GM12878 (cell line): ENCODE measurements around the gene AMER2. TPM values are rescaled to one million over a fixed set of nuclear protein-coding genes. Genes with fewer than 3 reads are reported as not detected.

Experiments used
- BHLHE40 ChIP-seq, 2 experiments: fragments of 450-650 bp in 1 of 2; IDR thresholded peaks; 2 replicates each; pipeline ENCODE4 v1.6.1; 2011 to 2017; ENCODE audit warnings: low read depth in 2 of 2, borderline replicate concordance in 1 of 2, improper control_type of control experiment in 1 of 2, low read length in 1 of 2, mild to moderate bottlenecking in 1 of 2
- BRCA1 ChIP-seq: IDR thresholded peaks from 2 replicates; pipeline ENCODE4 v1.6.1; 2011; ENCODE audit warnings: low read depth, low read length, improper control_type of control experiment
- CREB1 ChIP-seq: IDR thresholded peaks from 2 replicates; pipeline ENCODE4 v1.6.1; 2012; ENCODE audit warnings: low read depth, mild to moderate bottlenecking, inconsistent platforms
- EP300 ChIP-seq, 2 experiments: fragments of 150-350 bp in 1 of 2; IDR thresholded peaks; 2 replicates each; pipeline ENCODE4 v1.6.1; 2011 to 2012; ENCODE audit warnings: low read depth in 2 of 2, low read length in 2 of 2, borderline replicate concordance in 1 of 2, improper control_type of control experiment in 1 of 2, inconsistent platforms in 1 of 2; ENCODE audit not compliant: control insufficient read depth in 1 of 2
- FOXM1 ChIP-seq: IDR thresholded peaks from 2 replicates; pipeline ENCODE4 v1.6.1; 2012; ENCODE audit warnings: low read depth, mild to moderate bottlenecking, inconsistent platforms, low read length, moderate library complexity
- GABPA ChIP-seq: IDR thresholded peaks from 2 replicates; pipeline ENCODE4 v1.6.1; 2014; ENCODE audit warnings: antibody characterized with exemption, low read depth, mild to moderate bottlenecking, inconsistent platforms
- IKZF2 ChIP-seq, 2 experiments: fragments of 450-650 bp; IDR thresholded peaks; 2 replicates each; pipeline ENCODE4 v1.6.1; 2017; ENCODE audit warnings: mild to moderate bottlenecking in 2 of 2, moderate library complexity in 2 of 2
- KDM1A ChIP-seq: fragments of 200-600 bp; sonication (generic); IDR thresholded peaks from 2 replicates; pipeline ENCODE4 v1.6.1; 2016; ENCODE audit warnings: borderline replicate concordance
- MXI1 ChIP-seq: fragments of 150-350 bp; IDR thresholded peaks from 2 replicates; pipeline ENCODE4 v1.6.1; 2011; ENCODE audit warnings: low read depth, mild to moderate bottlenecking, inconsistent platforms, low read length, improper control_type of control experiment
- NBN ChIP-seq: fragments of 450-650 bp; IDR thresholded peaks from 2 replicates; pipeline ENCODE4 v1.6.1; 2016
- NR2F1 ChIP-seq: fragments of 450-650 bp; conservative IDR thresholded peaks from 2 replicates; pipeline ENCODE4 v1.6.1; 2017; ENCODE audit warnings: mild to moderate bottlenecking
- RCOR1 ChIP-seq: conservative IDR thresholded peaks from 2 replicates; pipeline ENCODE4 v1.6.1; 2012; ENCODE audit warnings: low read depth, low read length, improper control_type of control experiment
- ZNF274 ChIP-seq: IDR thresholded peaks from one replicate; pipeline ENCODE4 v1.8.0; 2011; ENCODE audit not compliant: insufficient read length, insufficient read depth
- ZNF622 ChIP-seq: fragments of 450-650 bp; IDR thresholded peaks from 2 replicates; pipeline ENCODE4 v1.6.1; 2017; ENCODE audit warnings: mild to moderate bottlenecking, inconsistent platforms
- polyA plus RNA-seq, 11 experiments: library from polyadenylated mRNA; depleted of rRNA in 4 of 11; unstranded in 6 of 11; stranded (reverse) in 5 of 11; fragments of >200 nt; fragmentation: Nextera tagmentation in 4 of 11; fragmentation: Illumina TruSeq in 1 of 11; extraction: Ambion mirVana in 4 of 11; extraction: Trizol in 1 of 11; gene quantifications; 1 replicate in 1 of 11; 2 replicates in 10 of 11; pipeline versions ENCODE4 v1.2.1 to v1.2.3, GENCODE V29; 2011 to 2016; ENCODE audit warnings: inconsistent platforms in 2 of 11, missing spikeins in 2 of 11, low read depth in 1 of 11
- total RNA-seq, 4 experiments: library from RNA; depleted of rRNA in 3 of 4; stranded (reverse); fragments of >200 nt in 3 of 4; fragmentation: Illumina TruSeq in 1 of 4; extraction: Trizol in 1 of 4; gene quantifications; 2 replicates each; pipeline versions ENCODE4 v1.2.1 to v1.2.3, GENCODE V29; 2013 to 2021
- TF ChIP-seq, protein P1 (sequence below): IDR thresholded peaks from 2 replicates; pipeline ENCODE4 v1.6.1; 2012; ENCODE audit warnings: improper control_type of control experiment, low read depth, low read length; ENCODE audit not compliant: insufficient replicate concordance
- TF ChIP-seq, protein P2 (sequence below): fragments of 450-650 bp; IDR thresholded peaks from 2 replicates; pipeline ENCODE4 v1.6.1; 2016; ENCODE audit warnings: mild to moderate bottlenecking
- TF ChIP-seq, protein P3 (sequence below): fragments of 450-650 bp; IDR thresholded peaks from 2 replicates; pipeline ENCODE4 v1.6.1; 2017; ENCODE audit warnings: borderline replicate concordance
- TF ChIP-seq, protein P4 (sequence below): IDR thresholded peaks from 2 replicates; pipeline ENCODE4 v1.6.1; 2011; ENCODE audit warnings: borderline replicate concordance, low read depth, mild to moderate bottlenecking, moderate library complexity, mixed read lengths, low read length; ENCODE audit not compliant: insufficient read depth; ENCODE audit errors: extremely low read length

Gene AMER2
- total and polyA plus RNA-seq, 10 of the 15 experiments (the other 5 are each of a cell fraction or from before 2014, with no cell fraction given): 0.01 to 0.34 (median 0.21) TPM

- TF ChIP-seq, protein P1, sequence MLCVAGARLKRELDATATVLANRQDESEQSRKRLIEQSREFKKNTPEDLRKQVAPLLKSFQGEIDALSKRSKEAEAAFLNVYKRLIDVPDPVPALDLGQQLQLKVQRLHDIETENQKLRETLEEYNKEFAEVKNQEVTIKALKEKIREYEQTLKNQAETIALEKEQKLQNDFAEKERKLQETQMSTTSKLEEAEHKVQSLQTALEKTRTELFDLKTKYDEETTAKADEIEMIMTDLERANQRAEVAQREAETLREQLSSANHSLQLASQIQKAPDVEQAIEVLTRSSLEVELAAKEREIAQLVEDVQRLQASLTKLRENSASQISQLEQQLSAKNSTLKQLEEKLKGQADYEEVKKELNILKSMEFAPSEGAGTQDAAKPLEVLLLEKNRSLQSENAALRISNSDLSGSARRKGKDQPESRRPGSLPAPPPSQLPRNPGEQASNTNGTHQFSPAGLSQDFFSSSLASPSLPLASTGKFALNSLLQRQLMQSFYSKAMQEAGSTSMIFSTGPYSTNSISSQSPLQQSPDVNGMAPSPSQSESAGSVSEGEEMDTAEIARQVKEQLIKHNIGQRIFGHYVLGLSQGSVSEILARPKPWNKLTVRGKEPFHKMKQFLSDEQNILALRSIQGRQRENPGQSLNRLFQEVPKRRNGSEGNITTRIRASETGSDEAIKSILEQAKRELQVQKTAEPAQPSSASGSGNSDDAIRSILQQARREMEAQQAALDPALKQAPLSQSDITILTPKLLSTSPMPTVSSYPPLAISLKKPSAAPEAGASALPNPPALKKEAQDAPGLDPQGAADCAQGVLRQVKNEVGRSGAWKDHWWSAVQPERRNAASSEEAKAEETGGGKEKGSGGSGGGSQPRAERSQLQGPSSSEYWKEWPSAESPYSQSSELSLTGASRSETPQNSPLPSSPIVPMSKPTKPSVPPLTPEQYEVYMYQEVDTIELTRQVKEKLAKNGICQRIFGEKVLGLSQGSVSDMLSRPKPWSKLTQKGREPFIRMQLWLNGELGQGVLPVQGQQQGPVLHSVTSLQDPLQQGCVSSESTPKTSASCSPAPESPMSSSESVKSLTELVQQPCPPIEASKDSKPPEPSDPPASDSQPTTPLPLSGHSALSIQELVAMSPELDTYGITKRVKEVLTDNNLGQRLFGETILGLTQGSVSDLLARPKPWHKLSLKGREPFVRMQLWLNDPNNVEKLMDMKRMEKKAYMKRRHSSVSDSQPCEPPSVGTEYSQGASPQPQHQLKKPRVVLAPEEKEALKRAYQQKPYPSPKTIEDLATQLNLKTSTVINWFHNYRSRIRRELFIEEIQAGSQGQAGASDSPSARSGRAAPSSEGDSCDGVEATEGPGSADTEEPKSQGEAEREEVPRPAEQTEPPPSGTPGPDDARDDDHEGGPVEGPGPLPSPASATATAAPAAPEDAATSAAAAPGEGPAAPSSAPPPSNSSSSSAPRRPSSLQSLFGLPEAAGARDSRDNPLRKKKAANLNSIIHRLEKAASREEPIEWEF: no peak
- TF ChIP-seq EP300 (IDR thresholded peaks at IDR 0.05; ENCODE audit: borderline replicate concordance in 1 of 2, control insufficient read depth in 1 of 2, low read depth in 2 of 2, low read length in 2 of 2) (no peak), NR2F1 (no peak), CREB1 (no peak), IKZF2 (IDR thresholded peaks at IDR 0.05) (no peak), BRCA1 (no peak), BHLHE40 (IDR thresholded peaks at IDR 0.05; ENCODE audit: borderline replicate concordance in 1 of 2, low read depth in 2 of 2, low read length in 1 of 2) (no peak), KDM1A (no peak), RCOR1 (no peak), NBN (no peak), GABPA (no peak), MXI1 (no peak), FOXM1 (no peak), ZNF274 (no peak), ZNF622 (no peak)
- TF ChIP-seq, protein P2, sequence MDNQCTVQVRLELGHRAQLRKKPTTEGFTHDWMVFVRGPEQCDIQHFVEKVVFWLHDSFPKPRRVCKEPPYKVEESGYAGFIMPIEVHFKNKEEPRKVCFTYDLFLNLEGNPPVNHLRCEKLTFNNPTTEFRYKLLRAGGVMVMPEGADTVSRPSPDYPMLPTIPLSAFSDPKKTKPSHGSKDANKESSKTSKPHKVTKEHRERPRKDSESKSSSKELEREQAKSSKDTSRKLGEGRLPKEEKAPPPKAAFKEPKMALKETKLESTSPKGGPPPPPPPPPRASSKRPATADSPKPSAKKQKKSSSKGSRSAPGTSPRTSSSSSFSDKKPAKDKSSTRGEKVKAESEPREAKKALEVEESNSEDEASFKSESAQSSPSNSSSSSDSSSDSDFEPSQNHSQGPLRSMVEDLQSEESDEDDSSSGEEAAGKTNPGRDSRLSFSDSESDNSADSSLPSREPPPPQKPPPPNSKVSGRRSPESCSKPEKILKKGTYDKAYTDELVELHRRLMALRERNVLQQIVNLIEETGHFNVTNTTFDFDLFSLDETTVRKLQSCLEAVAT: no peak
- TF ChIP-seq, protein P3, sequence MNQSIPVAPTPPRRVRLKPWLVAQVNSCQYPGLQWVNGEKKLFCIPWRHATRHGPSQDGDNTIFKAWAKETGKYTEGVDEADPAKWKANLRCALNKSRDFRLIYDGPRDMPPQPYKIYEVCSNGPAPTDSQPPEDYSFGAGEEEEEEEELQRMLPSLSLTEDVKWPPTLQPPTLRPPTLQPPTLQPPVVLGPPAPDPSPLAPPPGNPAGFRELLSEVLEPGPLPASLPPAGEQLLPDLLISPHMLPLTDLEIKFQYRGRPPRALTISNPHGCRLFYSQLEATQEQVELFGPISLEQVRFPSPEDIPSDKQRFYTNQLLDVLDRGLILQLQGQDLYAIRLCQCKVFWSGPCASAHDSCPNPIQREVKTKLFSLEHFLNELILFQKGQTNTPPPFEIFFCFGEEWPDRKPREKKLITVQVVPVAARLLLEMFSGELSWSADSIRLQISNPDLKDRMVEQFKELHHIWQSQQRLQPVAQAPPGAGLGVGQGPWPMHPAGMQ: no peak
- TF ChIP-seq, protein P4, sequence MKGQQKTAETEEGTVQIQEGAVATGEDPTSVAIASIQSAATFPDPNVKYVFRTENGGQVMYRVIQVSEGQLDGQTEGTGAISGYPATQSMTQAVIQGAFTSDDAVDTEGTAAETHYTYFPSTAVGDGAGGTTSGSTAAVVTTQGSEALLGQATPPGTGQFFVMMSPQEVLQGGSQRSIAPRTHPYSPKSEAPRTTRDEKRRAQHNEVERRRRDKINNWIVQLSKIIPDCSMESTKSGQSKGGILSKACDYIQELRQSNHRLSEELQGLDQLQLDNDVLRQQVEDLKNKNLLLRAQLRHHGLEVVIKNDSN: no peak
Measured at GRCh38 chr13:25114220-25114619, 57.9 kb downstream of the AMER2 start (continued).
